Thyroid gland (tissue), 4 donors: Measurements from ENCODE around the gene KRT34.

Experiments
- CTCF ChIP-seq, 6 experiments: fragments of 200-600 bp in 3 of 6; fragments of 450-650 bp in 3 of 6; sonication (generic) in 3 of 6; IDR thresholded peaks; one replicate each; pipeline ENCODE4 v1.5.1; 2016 to 2019; ENCODE audit warnings: antibody characterized with exemption in 6 of 6, mild to moderate bottlenecking in 2 of 6, inconsistent platforms in 1 of 6, moderate library complexity in 1 of 6
- POLR2A ChIP-seq, 2 donors: fragments of 450-650 bp; IDR thresholded peaks; one replicate each; pipeline ENCODE4 v1.6.1; 2017; ENCODE audit warnings: antibody characterized with exemption in 2 of 2, mild to moderate bottlenecking in 2 of 2, moderate library complexity in 1 of 2

GRCh38 chr17:41419716-41420115, 37.6 kb upstream of the KRT34 start:
- no peak for TF ChIP-seq CTCF (IDR thresholded peaks at IDR 0.05)
- TF ChIP-seq POLR2A (IDR thresholded peaks at IDR 0.05) = no peak
